ENCODE measurements around the gene USP8. TPM values are rescaled to one million over a fixed set of nuclear protein-coding genes. Genes with fewer than 3 reads are reported as not detected.
A peak's percentile ranks its signal among the peaks of the same experiment; 100 is the strongest.

Gene USP8
- 26.0 TPM for polyA plus RNA-seq (2012; ENCODE audit: insufficient read length, low read depth)

DNA sequence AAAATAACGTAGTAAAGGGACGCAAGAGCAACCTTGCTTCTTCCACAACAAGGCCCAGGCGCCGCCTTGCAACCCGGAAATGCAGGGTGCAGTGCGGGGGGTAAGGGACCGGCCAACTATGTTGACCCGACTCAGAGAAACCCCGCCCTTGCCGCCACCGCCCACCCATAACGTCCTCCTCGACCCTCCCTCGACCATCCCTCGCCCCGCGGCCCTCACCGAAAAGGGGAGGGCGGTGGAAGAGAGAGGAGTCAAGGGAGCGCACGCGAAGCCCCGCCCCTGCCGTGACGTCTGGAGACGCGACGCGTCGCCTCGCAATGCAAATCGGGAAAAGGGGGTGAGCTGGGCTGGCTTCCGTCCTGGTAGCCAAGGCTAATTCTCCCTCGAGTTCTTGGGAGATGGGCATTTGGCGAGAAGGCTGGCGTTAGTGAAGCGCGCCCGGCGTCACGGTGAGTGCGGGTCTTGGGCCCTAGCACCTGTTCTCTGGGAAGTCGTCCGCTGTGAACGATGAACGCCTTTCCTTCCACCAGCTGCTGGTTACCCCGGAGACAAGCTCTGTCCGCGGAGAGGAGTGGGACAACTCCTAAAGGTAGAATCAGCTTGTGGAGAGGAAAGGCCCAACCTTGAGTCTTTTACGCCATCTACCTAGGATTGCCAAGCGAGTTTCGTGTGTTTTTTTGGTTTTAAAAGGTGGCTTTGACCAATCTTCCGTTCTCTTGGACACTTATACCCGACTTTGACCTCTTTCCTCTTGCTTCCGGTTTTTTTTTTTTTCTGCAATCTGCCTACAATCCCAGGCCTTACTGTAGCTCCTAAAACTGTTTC lies at the start of gene USP8:
USP8 (plus strand) TSS at position 340 of the 825 bp plus-strand sequence. CDS start 14,669 bp downstream, outside the sequence.
- TF ChIP-seq SIN3A (IDR thresholded peaks at IDR 0.05; ENCODE audit: borderline replicate concordance, insufficient read depth, low read length), result peak; percentile 70; the same call in 1 of the 2 replicates
- TF ChIP-seq, protein P1, sequence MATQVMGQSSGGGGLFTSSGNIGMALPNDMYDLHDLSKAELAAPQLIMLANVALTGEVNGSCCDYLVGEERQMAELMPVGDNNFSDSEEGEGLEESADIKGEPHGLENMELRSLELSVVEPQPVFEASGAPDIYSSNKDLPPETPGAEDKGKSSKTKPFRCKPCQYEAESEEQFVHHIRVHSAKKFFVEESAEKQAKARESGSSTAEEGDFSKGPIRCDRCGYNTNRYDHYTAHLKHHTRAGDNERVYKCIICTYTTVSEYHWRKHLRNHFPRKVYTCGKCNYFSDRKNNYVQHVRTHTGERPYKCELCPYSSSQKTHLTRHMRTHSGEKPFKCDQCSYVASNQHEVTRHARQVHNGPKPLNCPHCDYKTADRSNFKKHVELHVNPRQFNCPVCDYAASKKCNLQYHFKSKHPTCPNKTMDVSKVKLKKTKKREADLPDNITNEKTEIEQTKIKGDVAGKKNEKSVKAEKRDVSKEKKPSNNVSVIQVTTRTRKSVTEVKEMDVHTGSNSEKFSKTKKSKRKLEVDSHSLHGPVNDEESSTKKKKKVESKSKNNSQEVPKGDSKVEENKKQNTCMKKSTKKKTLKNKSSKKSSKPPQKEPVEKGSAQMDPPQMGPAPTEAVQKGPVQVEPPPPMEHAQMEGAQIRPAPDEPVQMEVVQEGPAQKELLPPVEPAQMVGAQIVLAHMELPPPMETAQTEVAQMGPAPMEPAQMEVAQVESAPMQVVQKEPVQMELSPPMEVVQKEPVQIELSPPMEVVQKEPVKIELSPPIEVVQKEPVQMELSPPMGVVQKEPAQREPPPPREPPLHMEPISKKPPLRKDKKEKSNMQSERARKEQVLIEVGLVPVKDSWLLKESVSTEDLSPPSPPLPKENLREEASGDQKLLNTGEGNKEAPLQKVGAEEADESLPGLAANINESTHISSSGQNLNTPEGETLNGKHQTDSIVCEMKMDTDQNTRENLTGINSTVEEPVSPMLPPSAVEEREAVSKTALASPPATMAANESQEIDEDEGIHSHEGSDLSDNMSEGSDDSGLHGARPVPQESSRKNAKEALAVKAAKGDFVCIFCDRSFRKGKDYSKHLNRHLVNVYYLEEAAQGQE (IDR thresholded peaks at IDR 0.05; ENCODE audit: insufficient read depth in 1 of 2, low read depth in 2 of 2, low read length in 2 of 2), result no peak
- peak; percentile 92; the same call in 1 of the 2 replicates for TF ChIP-seq TAF1 (IDR thresholded peaks at IDR 0.05; ENCODE audit: borderline replicate concordance, insufficient read depth, low read length)
- TF ChIP-seq POLR2AphosphoS5 (IDR thresholded peaks at IDR 0.05; ENCODE audit: low read depth, low read length), result peak; percentile 95

DNA sequence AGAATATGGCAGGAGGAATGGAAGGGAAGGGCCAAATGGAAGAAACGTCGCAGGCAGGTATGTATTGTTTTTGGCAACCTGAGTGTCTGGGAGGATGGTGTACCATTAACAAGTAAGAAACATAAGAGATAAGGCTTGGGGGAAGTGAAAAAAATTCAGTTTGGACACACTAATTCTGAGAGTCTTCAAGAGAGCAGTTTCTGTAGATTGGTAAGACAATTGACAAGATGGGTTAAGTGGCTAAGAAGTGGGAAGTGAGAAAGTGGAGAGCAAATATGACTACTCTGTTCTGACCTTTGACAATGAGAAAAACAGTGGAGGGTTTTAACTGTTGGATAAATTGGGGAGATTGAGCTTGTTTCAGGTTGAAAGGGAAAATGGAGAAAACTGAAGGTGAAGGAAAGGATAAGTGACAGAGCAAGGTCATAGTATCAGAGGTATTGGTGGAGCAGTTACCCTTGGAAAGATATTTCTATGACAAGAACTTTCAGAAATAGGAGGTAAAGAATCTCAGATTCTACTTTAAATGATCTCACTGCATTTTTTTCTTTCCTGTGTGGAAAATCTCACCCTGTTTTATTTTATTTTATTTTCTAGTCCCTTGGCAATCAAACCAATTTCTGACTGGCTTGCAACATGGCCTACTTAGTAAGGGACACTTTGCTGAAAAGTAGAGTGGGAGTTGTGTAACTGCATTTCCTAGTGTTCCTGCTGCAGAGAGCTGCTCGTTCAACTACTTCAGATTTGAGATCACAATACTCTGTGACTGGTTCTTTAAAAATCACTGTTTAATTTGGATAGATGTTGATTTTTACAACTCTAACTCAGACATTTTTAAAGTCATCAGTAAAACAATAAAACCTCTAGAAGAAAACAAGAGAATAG lies 46.1 kb upstream of the USP8 start:
- TF ChIP-seq TAF1 (IDR thresholded peaks at IDR 0.05; ENCODE audit: borderline replicate concordance, insufficient read depth, low read length) (no peak), SIN3A (IDR thresholded peaks at IDR 0.05; ENCODE audit: borderline replicate concordance, insufficient read depth, low read length) (no peak), FOXP2 (optimal IDR thresholded peaks at IDR 0.05; ENCODE audit: borderline replicate concordance, extremely low read depth, extremely low read length, insufficient read depth) (no peak), POLR2AphosphoS5 (IDR thresholded peaks at IDR 0.05; ENCODE audit: low read depth, low read length) (no peak)
- TF ChIP-seq, protein P1 (IDR thresholded peaks at IDR 0.05; ENCODE audit: insufficient read depth in 1 of 2, low read depth in 2 of 2, low read length in 2 of 2), result no peak

DNA sequence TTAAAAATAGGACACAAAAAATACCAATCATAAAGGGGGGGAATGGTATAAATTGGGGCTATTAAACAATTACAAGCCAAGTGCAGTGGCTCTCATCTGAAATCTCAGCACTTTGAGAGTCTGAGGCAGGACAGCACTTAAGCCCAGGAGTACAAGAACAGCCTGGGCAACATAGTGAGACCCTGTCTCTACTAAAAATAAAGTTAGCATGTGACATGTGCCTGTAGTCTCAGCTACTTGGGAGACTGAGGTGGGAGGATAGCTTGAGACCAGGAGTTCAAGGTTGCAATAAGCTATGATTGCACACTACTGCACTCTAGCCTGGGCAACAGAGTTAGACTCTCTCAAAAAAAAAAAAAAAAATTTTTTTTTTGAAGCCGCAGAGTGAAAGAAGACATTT lies 45.4 kb upstream of the USP8 start:
- no peak for TF ChIP-seq FOXP2 (optimal IDR thresholded peaks at IDR 0.05; ENCODE audit: borderline replicate concordance, extremely low read depth, extremely low read length, insufficient read depth)
- TF ChIP-seq, protein P1 (IDR thresholded peaks at IDR 0.05; ENCODE audit: insufficient read depth in 1 of 2, low read depth in 2 of 2, low read length in 2 of 2), result no peak
- TF ChIP-seq POLR2AphosphoS5 (IDR thresholded peaks at IDR 0.05; ENCODE audit: low read depth, low read length), result no peak
- no peak for TF ChIP-seq TAF1 (IDR thresholded peaks at IDR 0.05; ENCODE audit: borderline replicate concordance, insufficient read depth, low read length)
- no peak for TF ChIP-seq SIN3A (IDR thresholded peaks at IDR 0.05; ENCODE audit: borderline replicate concordance, insufficient read depth, low read length)

DNA sequence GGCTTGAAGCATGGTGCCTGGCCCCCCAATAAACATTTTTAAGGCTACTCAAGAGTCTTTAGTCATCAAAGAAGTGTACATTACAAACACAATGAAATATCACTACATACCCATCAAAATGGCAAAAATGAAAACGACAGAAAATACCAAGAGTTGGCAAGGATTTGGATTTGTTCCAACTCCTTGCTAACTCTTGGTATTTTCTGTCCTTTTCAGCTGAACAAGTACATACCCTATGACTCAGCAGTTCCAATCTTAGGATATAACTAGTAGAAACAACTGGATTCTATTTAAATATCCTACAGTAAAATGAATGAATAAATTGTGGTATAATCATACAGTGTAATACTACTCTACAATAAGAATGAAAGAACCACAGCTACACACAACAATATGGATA lies 44.1 kb upstream of the USP8 start:
- TF ChIP-seq, protein P1 (IDR thresholded peaks at IDR 0.05; ENCODE audit: insufficient read depth in 1 of 2, low read depth in 2 of 2, low read length in 2 of 2), result no peak
- TF ChIP-seq TAF1 (IDR thresholded peaks at IDR 0.05; ENCODE audit: borderline replicate concordance, insufficient read depth, low read length) (no peak), SIN3A (IDR thresholded peaks at IDR 0.05; ENCODE audit: borderline replicate concordance, insufficient read depth, low read length) (no peak), FOXP2 (optimal IDR thresholded peaks at IDR 0.05; ENCODE audit: borderline replicate concordance, extremely low read depth, extremely low read length, insufficient read depth) (no peak), POLR2AphosphoS5 (IDR thresholded peaks at IDR 0.05; ENCODE audit: low read depth, low read length) (no peak)

Measured in PFSK-1 (cell line).